HCT116 (cell line): ENCODE measurements around the gene TMEM119. TPM values are rescaled to one million over a fixed set of nuclear protein-coding genes. Genes with fewer than 3 reads are reported as not detected.
A peak's percentile ranks its signal among the peaks of the same experiment; 100 is the strongest.

Source experiments
- ATAC-seq: fragments of 200-7000 bp; cut with Tn5 transposase; 2 replicates; pipeline ENCODE4 v1.9.1; 2020; ENCODE audit warnings: mild to moderate bottlenecking, moderate library complexity
- BruUV-seq: library from RNA; stranded (reverse); fragments of 400-500 nt; replicated peaks from 2 replicates; lab custom pipeline; 2021; lab: Mats Ljungman, UMichigan
- CTCF ChIA-PET: fragments of 300-600 bp; sonication (Branson Sonifier 250); formaldehyde crosslinking; loops from one replicate; lab custom pipeline; 2021; ENCODE audit warnings: antibody characterized with exemption; lab: Charles Lee
- POLR2A ChIA-PET: fragments of 300-600, 350-600 bp; sonication (Branson Sonifier 250); formaldehyde crosslinking; loops from one replicate; lab custom pipeline; 2021; ENCODE audit warnings: antibody characterized with exemption; lab: Charles Lee
- RAD21 ChIA-PET, 2 experiments: fragments of 300-600 bp; sonication (Branson Sonifier 250); formaldehyde crosslinking; loops; one replicate each; lab custom pipeline; 2023; ENCODE audit warnings: low total read pairs in 2 of 2; ENCODE audit not compliant: uncharacterized antibody in 2 of 2, unreplicated experiment in 2 of 2, low non-redundant PET in 1 of 2; lab: Charles Lee
- DNase-seq: peaks from one replicate; pipeline ENCODE4 v3.0.0-alpha.2; 2010; ENCODE audit warnings: low read depth, low spot score
- H2AFZ ChIP-seq: fragments of 200-600 bp; shearing (Covaris generic), sonication (generic); 2 replicates; pipeline ENCODE4 v1.6.1; 2017; ENCODE audit warnings: low read depth, mixed run types, mixed read lengths, antibody characterized with exemption, low read length; ENCODE audit not compliant: poor library complexity, severe bottlenecking
- H3K27ac ChIP-seq: 2 replicates; pipeline ENCODE4 v1.5.1; 2012; ENCODE audit warnings: low read depth, low read length
- H3K27me3 ChIP-seq: fragments of 200-600 bp; sonication (generic); 2 replicates; pipeline ENCODE4 v1.6.1; 2016; ENCODE audit warnings: mixed run types, low read length, mixed read lengths; ENCODE audit not compliant: insufficient read depth
- H3K36me3 ChIP-seq, 2 experiments: fragments of 200-500 bp in 1 of 2; fragments of 200-600 bp in 1 of 2; sonication (Bioruptor generic) in 1 of 2; sonication (generic) in 1 of 2; 2 replicates each; pipeline versions ENCODE4 v1.5.1 to v1.6.1; 2014 to 2016; ENCODE audit warnings: low read length in 2 of 2, inconsistent platforms in 1 of 2, mixed read lengths in 1 of 2, mixed run types in 1 of 2; ENCODE audit not compliant: insufficient read depth in 2 of 2, control insufficient read depth in 1 of 2
- H3K4me1 ChIP-seq, 2 experiments: fragments of 200-600 bp in 1 of 2; sonication (generic) in 1 of 2; 2 replicates each; pipeline versions ENCODE4 v1.5.1 to v1.6.1; 2012 to 2017; ENCODE audit warnings: low read length in 2 of 2, inconsistent platforms in 1 of 2, mild to moderate bottlenecking in 1 of 2, mixed read lengths in 1 of 2, mixed run types in 1 of 2, moderate library complexity in 1 of 2; ENCODE audit not compliant: insufficient read depth in 2 of 2, control insufficient read depth in 1 of 2
- H3K4me2 ChIP-seq: fragments of 200-600 bp; sonication (generic); 2 replicates; pipeline ENCODE4 v1.6.1; 2017; ENCODE audit warnings: mixed run types, low read length, mixed read lengths
- H3K4me3 ChIP-seq, 2 experiments: fragments of 200-600 bp in 1 of 2; sonication (generic) in 1 of 2; replicated peaks in 1 of 2; 2 replicates each; pipeline ENCODE4 v1.5.1; 2011 to 2016; ENCODE audit warnings: low read length in 2 of 2, control low read depth in 1 of 2, low read depth in 1 of 2, mild to moderate bottlenecking in 1 of 2, mixed read lengths in 1 of 2, mixed run types in 1 of 2
- H3K79me2 ChIP-seq: fragments of 200-600 bp; sonication (generic); 2 replicates; pipeline ENCODE4 v1.6.1; 2017; ENCODE audit warnings: mild to moderate bottlenecking, mixed run types, low read length, moderate library complexity, mixed read lengths; ENCODE audit not compliant: insufficient read depth
- H3K9ac ChIP-seq: fragments of 200-600 bp; sonication (generic); 2 replicates; pipeline ENCODE4 v1.6.1; 2016; ENCODE audit warnings: low read length, mixed read lengths
- H3K9me2 ChIP-seq: fragments of 200-600 bp; sonication (generic), shearing (Covaris generic); 2 replicates; pipeline ENCODE4 v1.6.1; 2017; ENCODE audit warnings: mixed run types, mild to moderate bottlenecking, moderate library complexity; ENCODE audit not compliant: insufficient read depth
- H3K9me3 ChIP-seq, 2 experiments: fragments of 200-500 bp in 1 of 2; fragments of 200-600 bp in 1 of 2; sonication (Bioruptor generic) in 1 of 2; sonication (generic) in 1 of 2; 2 replicates each; pipeline ENCODE4 v1.6.1; 2014 to 2017; ENCODE audit warnings: low read length in 2 of 2, mixed read lengths in 2 of 2, inconsistent platforms in 1 of 2, low read depth in 1 of 2, mild to moderate bottlenecking in 1 of 2, mixed run types in 1 of 2, moderate library complexity in 1 of 2; ENCODE audit not compliant: control insufficient read depth in 1 of 2, insufficient read depth in 1 of 2
- H4K20me1 ChIP-seq: fragments of 200-600 bp; sonication (generic), shearing (Covaris generic); 2 replicates; pipeline ENCODE4 v1.6.1; 2017; ENCODE audit warnings: mixed run types, mild to moderate bottlenecking, moderate library complexity; ENCODE audit not compliant: insufficient read depth
- EZH2 ChIP-seq: fragments of 200-600 bp; sonication (generic); IDR thresholded peaks from 2 replicates; pipeline ENCODE4 v1.6.1; 2017; ENCODE audit warnings: antibody characterized with exemption, mixed run types
- JUND ChIP-seq: IDR thresholded peaks from 2 replicates; pipeline ENCODE4 v1.6.1; 2012
- POLR2A ChIP-seq: IDR thresholded peaks from 2 replicates; pipeline ENCODE4 v1.7.0; 2011; ENCODE audit warnings: borderline replicate concordance; ENCODE audit not compliant: insufficient read depth, insufficient read length; ENCODE audit errors: extremely low read depth
- POLR2AphosphoS5 ChIP-seq: IDR thresholded peaks from 2 replicates; pipeline ENCODE4 v1.6.1; 2011; ENCODE audit warnings: mild to moderate bottlenecking, low read depth, low read length, moderate library complexity
- RAD21 ChIP-seq: IDR thresholded peaks from 2 replicates; pipeline ENCODE4 v1.6.1; 2012; ENCODE audit warnings: low read depth, mild to moderate bottlenecking
- SIN3A ChIP-seq: IDR thresholded peaks from 2 replicates; pipeline ENCODE4 v1.6.1; 2012; ENCODE audit warnings: low read depth
- SP1 ChIP-seq: IDR thresholded peaks from 2 replicates; pipeline ENCODE4 v1.6.1; 2012; ENCODE audit warnings: low read depth
- TCF7L2 ChIP-seq: IDR thresholded peaks from 2 replicates; pipeline ENCODE4 v1.7.0; 2011; ENCODE audit warnings: borderline replicate concordance, inconsistent platforms; ENCODE audit not compliant: insufficient read depth, insufficient read length; ENCODE audit errors: extremely low read depth
- ZFX ChIP-seq: fragments of 450-650 bp; IDR thresholded peaks from 2 replicates; pipeline ENCODE4 v1.6.1; 2017
- ZNF274 ChIP-seq: fragments of 200-500 bp; sonication (Bioruptor generic); IDR thresholded peaks from 2 replicates; pipeline ENCODE4 v1.6.1; 2014; ENCODE audit warnings: mild to moderate bottlenecking, low read depth, low read length, inconsistent platforms
- intact Hi-C: fragments of 100-400 bp; cut with micrococcal nuclease; formaldehyde crosslinking; loops from 2 replicates; pipeline ENCODE4 v1.10.0; 2022
- total RNA-seq: library from RNA; stranded (reverse); gene quantifications from one replicate; pipeline ENCODE4 v1.2.1, GENCODE V29; 2021; ENCODE audit not compliant: unreplicated experiment
- TF ChIP-seq, protein P1 (sequence below): IDR thresholded peaks from 2 replicates; pipeline ENCODE4 v1.6.1; 2012
- TF ChIP-seq, protein P2 (sequence below): IDR thresholded peaks from 2 replicates; pipeline ENCODE4 v1.6.1; 2011; ENCODE audit warnings: mild to moderate bottlenecking, low read length, moderate library complexity; ENCODE audit not compliant: insufficient replicate concordance; ENCODE audit errors: extremely low read depth
- TF ChIP-seq, protein P3 (sequence below): IDR thresholded peaks from 2 replicates; pipeline ENCODE4 v1.6.1; 2012; ENCODE audit warnings: low read depth

The TMEM119 gene
- total RNA-seq, 1 experiment from 2014 or later, result not detected

DNA sequence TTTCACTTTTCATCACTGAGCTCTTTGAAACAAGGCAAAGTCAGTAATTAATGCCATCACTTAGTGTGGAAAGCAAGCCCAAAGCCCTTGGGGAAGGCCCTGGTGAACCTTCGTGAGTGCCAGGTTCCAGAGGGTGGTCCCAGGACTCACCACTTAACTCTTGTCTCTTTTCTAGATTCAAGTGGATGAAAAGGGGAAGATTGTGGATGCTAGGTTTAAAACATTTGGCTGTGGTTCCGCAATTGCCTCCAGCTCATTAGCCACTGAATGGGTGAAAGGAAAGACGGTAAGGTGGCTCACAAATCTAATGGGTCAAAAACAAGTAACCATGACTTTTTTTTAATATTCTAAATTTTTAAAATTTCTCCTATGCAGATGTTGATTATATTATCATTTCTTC, 32.7 kb downstream of the TMEM119 start:
- POLR2A ChIA-PET, result interaction anchor here (0.7 kb wide), 1 partner anchor 53 kb away, joined by 3 read pairs; no protein-coding TSS in a partner anchor

DNA sequence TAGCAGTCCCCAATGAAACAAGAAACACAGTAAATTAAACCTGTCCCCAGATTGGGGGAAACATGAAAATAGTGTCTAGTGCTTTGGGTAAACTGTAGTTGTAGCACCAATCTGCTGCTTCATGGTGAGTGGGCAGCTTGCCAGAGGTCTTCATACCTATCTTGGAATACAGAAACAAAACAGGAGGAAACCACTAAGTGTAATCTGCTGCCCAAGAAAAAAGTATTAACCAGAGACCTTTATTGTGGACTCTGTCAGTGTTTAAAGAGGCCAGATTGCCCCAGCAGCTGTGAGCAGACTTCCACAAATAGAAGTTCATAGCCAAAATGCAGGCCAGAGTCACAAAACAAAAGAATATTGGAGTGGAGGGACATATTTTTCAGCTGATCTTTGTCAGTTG, 33.2 kb downstream of the TMEM119 start:
- no TSS peak for BruUV-seq
- no peak overlapping the region for H2AFZ ChIP-seq
- no peak overlapping the region for H3K27ac ChIP-seq
- H3K27me3 ChIP-seq, result no peaks in the 10 kb centered on the region
- H3K9me3 ChIP-seq, result no peaks in the 10 kb centered on the region
- H4K20me1 ChIP-seq, result no peaks in the 10 kb centered on the region
- DNase-seq (no peak), ATAC-seq (no peak)
- peaks cover 36% of the 10 kb centered on the region for H3K79me2 ChIP-seq
- H3K9me2 ChIP-seq, result no peaks in the 10 kb centered on the region
- H3K4me1 ChIP-seq, result peaks cover 25 to 42% of the 10 kb centered on the region in 2 experiments
- intact Hi-C loops, result loop anchor here (5.0 to 10.0 kb wide), 3 partner anchors 270 to 823 kb away; no protein-coding TSS in a partner anchor
- RAD21 ChIA-PET, result no interaction called here
- H3K4me3 ChIP-seq, result no peak overlapping the region
- H3K4me2 ChIP-seq, result peak overlapping the region; percentile 51; the same call in 1 of the 2 replicates
- CTCF ChIA-PET, result interaction anchor here (1.8 to 2.0 kb wide), 2 partner anchors 54 to 239 kb away, joined by 6 to 11 read pairs; no protein-coding TSS in a partner anchor
- H3K9ac ChIP-seq, result 0 out of 2 replicates have a peak overlapping the region, but pooled peaks have one; percentile 55
- POLR2A ChIA-PET, result interaction anchor here (0.7 kb wide), 1 partner anchor 53 kb away, joined by 3 read pairs; no protein-coding TSS in a partner anchor
- H3K36me3 ChIP-seq, result peaks cover 26 to 38% of the 10 kb centered on the region in 2 experiments
- TF ChIP-seq POLR2A (no peak), POLR2AphosphoS5 (no peak), ZNF274 (no peak), SP1 (no peak), JUND (no peak), RAD21 (no peak)
- TF ChIP-seq, protein P1, sequence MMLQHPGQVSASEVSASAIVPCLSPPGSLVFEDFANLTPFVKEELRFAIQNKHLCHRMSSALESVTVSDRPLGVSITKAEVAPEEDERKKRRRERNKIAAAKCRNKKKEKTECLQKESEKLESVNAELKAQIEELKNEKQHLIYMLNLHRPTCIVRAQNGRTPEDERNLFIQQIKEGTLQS, result no peak
- TF ChIP-seq, protein P2, sequence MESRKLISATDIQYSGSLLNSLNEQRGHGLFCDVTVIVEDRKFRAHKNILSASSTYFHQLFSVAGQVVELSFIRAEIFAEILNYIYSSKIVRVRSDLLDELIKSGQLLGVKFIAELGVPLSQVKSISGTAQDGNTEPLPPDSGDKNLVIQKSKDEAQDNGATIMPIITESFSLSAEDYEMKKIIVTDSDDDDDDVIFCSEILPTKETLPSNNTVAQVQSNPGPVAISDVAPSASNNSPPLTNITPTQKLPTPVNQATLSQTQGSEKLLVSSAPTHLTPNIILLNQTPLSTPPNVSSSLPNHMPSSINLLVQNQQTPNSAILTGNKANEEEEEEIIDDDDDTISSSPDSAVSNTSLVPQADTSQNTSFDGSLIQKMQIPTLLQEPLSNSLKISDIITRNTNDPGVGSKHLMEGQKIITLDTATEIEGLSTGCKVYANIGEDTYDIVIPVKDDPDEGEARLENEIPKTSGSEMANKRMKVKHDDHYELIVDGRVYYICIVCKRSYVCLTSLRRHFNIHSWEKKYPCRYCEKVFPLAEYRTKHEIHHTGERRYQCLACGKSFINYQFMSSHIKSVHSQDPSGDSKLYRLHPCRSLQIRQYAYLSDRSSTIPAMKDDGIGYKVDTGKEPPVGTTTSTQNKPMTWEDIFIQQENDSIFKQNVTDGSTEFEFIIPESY, result no peak
- TF ChIP-seq, protein P3, sequence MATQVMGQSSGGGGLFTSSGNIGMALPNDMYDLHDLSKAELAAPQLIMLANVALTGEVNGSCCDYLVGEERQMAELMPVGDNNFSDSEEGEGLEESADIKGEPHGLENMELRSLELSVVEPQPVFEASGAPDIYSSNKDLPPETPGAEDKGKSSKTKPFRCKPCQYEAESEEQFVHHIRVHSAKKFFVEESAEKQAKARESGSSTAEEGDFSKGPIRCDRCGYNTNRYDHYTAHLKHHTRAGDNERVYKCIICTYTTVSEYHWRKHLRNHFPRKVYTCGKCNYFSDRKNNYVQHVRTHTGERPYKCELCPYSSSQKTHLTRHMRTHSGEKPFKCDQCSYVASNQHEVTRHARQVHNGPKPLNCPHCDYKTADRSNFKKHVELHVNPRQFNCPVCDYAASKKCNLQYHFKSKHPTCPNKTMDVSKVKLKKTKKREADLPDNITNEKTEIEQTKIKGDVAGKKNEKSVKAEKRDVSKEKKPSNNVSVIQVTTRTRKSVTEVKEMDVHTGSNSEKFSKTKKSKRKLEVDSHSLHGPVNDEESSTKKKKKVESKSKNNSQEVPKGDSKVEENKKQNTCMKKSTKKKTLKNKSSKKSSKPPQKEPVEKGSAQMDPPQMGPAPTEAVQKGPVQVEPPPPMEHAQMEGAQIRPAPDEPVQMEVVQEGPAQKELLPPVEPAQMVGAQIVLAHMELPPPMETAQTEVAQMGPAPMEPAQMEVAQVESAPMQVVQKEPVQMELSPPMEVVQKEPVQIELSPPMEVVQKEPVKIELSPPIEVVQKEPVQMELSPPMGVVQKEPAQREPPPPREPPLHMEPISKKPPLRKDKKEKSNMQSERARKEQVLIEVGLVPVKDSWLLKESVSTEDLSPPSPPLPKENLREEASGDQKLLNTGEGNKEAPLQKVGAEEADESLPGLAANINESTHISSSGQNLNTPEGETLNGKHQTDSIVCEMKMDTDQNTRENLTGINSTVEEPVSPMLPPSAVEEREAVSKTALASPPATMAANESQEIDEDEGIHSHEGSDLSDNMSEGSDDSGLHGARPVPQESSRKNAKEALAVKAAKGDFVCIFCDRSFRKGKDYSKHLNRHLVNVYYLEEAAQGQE, result no peak

More for the DNA sequence above, 32.7 kb downstream of the TMEM119 start:
- Histone ChIP-seq H3K27me3 (no peaks in the 10 kb centered on the region), H3K4me1 (peaks cover 23 to 39% of the 10 kb centered on the region in 2 experiments), H3K9me2 (no peaks in the 10 kb centered on the region), H3K36me3 (peaks cover 26 to 38% of the 10 kb centered on the region in 2 experiments), H4K20me1 (no peaks in the 10 kb centered on the region), H3K4me2 (peak overlapping the region; percentile 51; the same call in 1 of the 2 replicates), H3K9me3 (no peaks in the 10 kb centered on the region), H3K79me2 (peaks cover 32% of the 10 kb centered on the region), H2AFZ (no peak overlapping the region), H3K9ac (peak overlapping the region; percentile 55), H3K4me3 (no peak overlapping the region), H3K27ac (peak overlapping the region; percentile 58; the same call in 1 of the 2 replicates)
- intact Hi-C loops, result loop anchor here (5.0 to 10.0 kb wide), 2 partner anchors 270 to 387 kb away; no protein-coding TSS in a partner anchor
- ChIA-PET CTCF (interaction anchor here (0.9 to 2.0 kb wide), 3 partner anchors 53 to 239 kb away, joined by 3 to 11 read pairs (median 6); no protein-coding TSS in a partner anchor), RAD21 (no interaction called here)
- no peak for ATAC-seq
- DNase-seq, result no peak
- no TSS peak for BruUV-seq
- TF ChIP-seq SIN3A, result no peak
- no peak for TF ChIP-seq TCF7L2
- TF ChIP-seq ZFX, result no peak
- no peak for TF ChIP-seq SP1
- no peak for TF ChIP-seq RAD21
- no peak for TF ChIP-seq EZH2
